ENCODE data around the gene ATP5PB. TPM values are rescaled to one million over a fixed set of nuclear protein-coding genes. Genes with fewer than 3 reads are reported as not detected.

ATP5PB gene
- total RNA-seq, 1 experiment from 2014 or later: 344 TPM

- H3K9me3 ChIP-seq (ENCODE audit: low read depth, low read length, poor library complexity, severe bottlenecking): no peaks in the 10 kb centered on the region
- H3K27me3 ChIP-seq (replicated peaks; ENCODE audit: insufficient read depth, low read depth, low read length, poor library complexity): peaks cover 15% of the 10 kb centered on the region
- no peaks in the 10 kb centered on the region for H3K36me3 ChIP-seq (ENCODE audit: insufficient read depth, low read length, poor library complexity, severe bottlenecking)
- no peaks in the 10 kb centered on the region for H3K4me1 ChIP-seq (ENCODE audit: insufficient read depth, low read length, poor library complexity, severe bottlenecking)
- BruUV-seq (replicated peaks): no TSS peak
- TF ChIP-seq EZH2 (IDR thresholded peaks at IDR 0.05; ENCODE audit: borderline replicate concordance, low read depth, low read length, poor library complexity, severe bottlenecking): no peak
- TF ChIP-seq CTCF (conservative IDR thresholded peaks at IDR 0.05; ENCODE audit: low read depth, low read length): no peak
- CTCF ChIA-PET: no interaction called here
- intact Hi-C loops (cut with micrococcal nuclease; ENCODE audit: unreplicated experiment): no loop called here
- POLR2A ChIA-PET (ENCODE audit: low non-redundant PET): no interaction called here
- no peak overlapping the region for H3K4me3 ChIP-seq (ENCODE audit: low read depth, low read length, poor library complexity, severe bottlenecking)
- H3K27ac ChIP-seq (ENCODE audit: low read depth, low read length, poor library complexity, severe bottlenecking): no peak overlapping the region
- no peak for DNase-seq (ENCODE audit: low spot score)
These were observed 30.2 kb upstream of the ATP5PB start for GRCh38 chr1:111419037-111419436.

GRCh38 chr1:111420377-111420776 is 28.9 kb upstream of the ATP5PB start:
- POLR2A ChIA-PET (ENCODE audit: low non-redundant PET): no interaction called here

GRCh38 chr1:111422546-111423391 is 26.5 kb upstream of the ATP5PB start:
- Histone ChIP-seq H3K27me3 (replicated peaks; ENCODE audit: insufficient read depth, low read depth, low read length, poor library complexity) (peaks cover 15% of the 10 kb centered on the region), H3K4me3 (ENCODE audit: low read depth, low read length, poor library complexity, severe bottlenecking) (no peak overlapping the region), H3K27ac (ENCODE audit: low read depth, low read length, poor library complexity, severe bottlenecking) (no peak overlapping the region), H3K9me3 (ENCODE audit: low read depth, low read length, poor library complexity, severe bottlenecking) (no peaks in the 10 kb centered on the region), H3K4me1 (ENCODE audit: insufficient read depth, low read length, poor library complexity, severe bottlenecking) (no peaks in the 10 kb centered on the region), H3K36me3 (ENCODE audit: insufficient read depth, low read length, poor library complexity, severe bottlenecking) (no peaks in the 10 kb centered on the region)
- no TSS peak for BruUV-seq (replicated peaks)
- POLR2A ChIA-PET (ENCODE audit: low non-redundant PET): no interaction called here
- intact Hi-C loops (cut with micrococcal nuclease; ENCODE audit: unreplicated experiment): no loop called here
- no peak for DNase-seq (ENCODE audit: low spot score)
- no peak for TF ChIP-seq CTCF (conservative IDR thresholded peaks at IDR 0.05; ENCODE audit: low read depth, low read length)
- TF ChIP-seq EZH2 (IDR thresholded peaks at IDR 0.05; ENCODE audit: borderline replicate concordance, low read depth, low read length, poor library complexity, severe bottlenecking): no peak
- CTCF ChIA-PET: no interaction called here

More at GRCh38 chr1:111420377-111420776, 28.9 kb upstream of the ATP5PB start:
- Histone ChIP-seq H3K4me3 (ENCODE audit: low read depth, low read length, poor library complexity, severe bottlenecking) (no peak overlapping the region), H3K9me3 (ENCODE audit: low read depth, low read length, poor library complexity, severe bottlenecking) (no peaks in the 10 kb centered on the region), H3K27me3 (replicated peaks; ENCODE audit: insufficient read depth, low read depth, low read length, poor library complexity) (peaks cover 15% of the 10 kb centered on the region), H3K4me1 (ENCODE audit: insufficient read depth, low read length, poor library complexity, severe bottlenecking) (no peaks in the 10 kb centered on the region), H3K27ac (ENCODE audit: low read depth, low read length, poor library complexity, severe bottlenecking) (no peak overlapping the region), H3K36me3 (ENCODE audit: insufficient read depth, low read length, poor library complexity, severe bottlenecking) (no peaks in the 10 kb centered on the region)
- no peak for DNase-seq (ENCODE audit: low spot score)
- CTCF ChIA-PET: no interaction called here
- TF ChIP-seq CTCF (conservative IDR thresholded peaks at IDR 0.05; ENCODE audit: low read depth, low read length): no peak
- no peak for TF ChIP-seq EZH2 (IDR thresholded peaks at IDR 0.05; ENCODE audit: borderline replicate concordance, low read depth, low read length, poor library complexity, severe bottlenecking)
- intact Hi-C loops (cut with micrococcal nuclease; ENCODE audit: unreplicated experiment): no loop called here
- no TSS peak for BruUV-seq (replicated peaks)
